Measurements from ENCODE around the gene NUTM2F.
"Not testable (repeated sequence)": the region's sequence is repeated elsewhere in the genome, so short reads cannot be mapped to it uniquely, and the experiment has no call there.

Gene NUTM2F

GRCh38 chr9:94315034-94315984, 13.1 kb downstream of the NUTM2F start:
- DNase-seq (ENCODE audit: low read depth in 2 of 2, low spot score in 1 of 2) = not testable (repeated sequence)

GRCh38 chr9:94303321-94303720, 25.1 kb downstream of the NUTM2F start:
- no peak for DNase-seq (ENCODE audit: low read depth in 2 of 2, low spot score in 1 of 2)

- DNase-seq (ENCODE audit: low read depth in 2 of 2, low spot score in 1 of 2) = no peak
Observed at GRCh38 chr9:94302426-94302825, 26.0 kb downstream of the NUTM2F start.

- DNase-seq (ENCODE audit: low read depth in 2 of 2, low spot score in 1 of 2) = no peak
Observed at GRCh38 chr9:94301583-94301982, 26.9 kb downstream of the NUTM2F start.

GRCh38 chr9:94300470-94301301, 27.8 kb downstream of the NUTM2F start:
- DNase-seq (ENCODE audit: low read depth in 2 of 2, low spot score in 1 of 2) = no peak

- DNase-seq (ENCODE audit: low read depth in 2 of 2, low spot score in 1 of 2) = no peak
Observed at GRCh38 chr9:94298949-94299599, 29.4 kb downstream of the NUTM2F start.

- DNase-seq (ENCODE audit: low read depth in 2 of 2, low spot score in 1 of 2) = no peak
Observed at GRCh38 chr9:94289691-94290090, 38.8 kb downstream of the NUTM2F start.

- DNase-seq (ENCODE audit: low read depth in 2 of 2, low spot score in 1 of 2) = no peak
Observed at GRCh38 chr9:94287877-94288513, 40.4 kb downstream of the NUTM2F start.

GRCh38 chr9:94286116-94286515, 42.3 kb downstream of the NUTM2F start:
- DNase-seq (ENCODE audit: low read depth in 2 of 2, low spot score in 1 of 2) = no peak

- no peak for DNase-seq (ENCODE audit: low read depth in 2 of 2, low spot score in 1 of 2)
Observed at GRCh38 chr9:94281101-94281500, 47.3 kb downstream of the NUTM2F start.

GRCh38 chr9:94280409-94280989, 47.9 kb downstream of the NUTM2F start:
- no peak for DNase-seq (ENCODE audit: low read depth in 2 of 2, low spot score in 1 of 2)

- no peak for DNase-seq (ENCODE audit: low read depth in 2 of 2, low spot score in 1 of 2)
Observed at GRCh38 chr9:94277885-94278536, 50.4 kb downstream of the NUTM2F start.

GRCh38 chr9:94277029-94277428, 51.4 kb downstream of the NUTM2F start:
- not testable (repeated sequence) for DNase-seq (ENCODE audit: low read depth in 2 of 2, low spot score in 1 of 2)

- no peak for DNase-seq (ENCODE audit: low read depth in 2 of 2, low spot score in 1 of 2)
Observed at GRCh38 chr9:94270009-94270408, 58.4 kb downstream of the NUTM2F start.

GRCh38 chr9:94269264-94269663, 59.2 kb downstream of the NUTM2F start:
- no peak for DNase-seq (ENCODE audit: low read depth in 2 of 2, low spot score in 1 of 2)
